Fibroblast of lung (primary cell): ENCODE data around the gene TP73. TPM values are rescaled to one million over a fixed set of nuclear protein-coding genes. Genes with fewer than 3 reads are reported as not detected.

Experiments used
- DNase-seq, 2 donors: peaks; one replicate each; pipeline versions ENCODE4 v3.0.0 to v3.0.0-alpha.2; 2010; ENCODE audit warnings: low read depth in 2 of 2
- H2AFZ ChIP-seq: 2 replicates; pipeline ENCODE4 v1.5.1; 2012; ENCODE audit warnings: low read length, control low read depth, inconsistent platforms
- H3K27ac ChIP-seq: 2 replicates; pipeline ENCODE4 v1.5.1; 2011; ENCODE audit warnings: low read length, control low read depth; ENCODE audit not compliant: insufficient read depth
- H3K27me3 ChIP-seq: 2 replicates; pipeline ENCODE4 v1.5.1; 2011; ENCODE audit warnings: mild to moderate bottlenecking, low read length; ENCODE audit not compliant: control insufficient read depth, insufficient read depth
- H3K36me3 ChIP-seq: 2 replicates; pipeline ENCODE4 v1.5.1; 2011; ENCODE audit warnings: low read length; ENCODE audit not compliant: control insufficient read depth, insufficient read depth
- H3K4me1 ChIP-seq: 2 replicates; pipeline ENCODE4 v1.5.1; 2011; ENCODE audit warnings: low read length; ENCODE audit not compliant: control insufficient read depth, insufficient read depth; ENCODE audit errors: extremely low read depth
- H3K4me2 ChIP-seq: 2 replicates; pipeline ENCODE4 v1.5.1; 2011; ENCODE audit warnings: low read length, control low read depth; ENCODE audit not compliant: insufficient read depth; ENCODE audit errors: extremely low read depth
- H3K4me3 ChIP-seq, 4 experiments: fragments of 200-600 bp in 1 of 4; sonication (generic) in 1 of 4; replicated peaks in 1 of 4; 2 replicates each; pipeline ENCODE4 v1.5.1; 2011 to 2016; ENCODE audit warnings: low read length in 4 of 4, low read depth in 3 of 4, mild to moderate bottlenecking in 3 of 4, control low read depth in 2 of 4, inconsistent platforms in 1 of 4, mixed read lengths in 1 of 4; ENCODE audit not compliant: insufficient read depth in 1 of 4; ENCODE audit errors: control extremely low read depth in 1 of 4
- H3K79me2 ChIP-seq: 2 replicates; pipeline ENCODE4 v1.5.1; 2012; ENCODE audit warnings: mild to moderate bottlenecking, low read length, inconsistent platforms; ENCODE audit not compliant: control insufficient read depth, insufficient read depth
- H3K9ac ChIP-seq: 2 replicates; pipeline ENCODE4 v1.5.1; 2011; ENCODE audit warnings: mild to moderate bottlenecking, low read length, control low read depth; ENCODE audit not compliant: insufficient read depth
- H3K9me3 ChIP-seq: 2 replicates; pipeline ENCODE4 v1.5.1; 2012; ENCODE audit warnings: low read depth, low read length; ENCODE audit not compliant: control insufficient read depth, insufficient read depth
- H4K20me1 ChIP-seq: 2 replicates; pipeline ENCODE4 v1.5.1; 2011; ENCODE audit warnings: low read length; ENCODE audit not compliant: control insufficient read depth, insufficient read depth; ENCODE audit errors: extremely low read depth
- EZH2 ChIP-seq: IDR thresholded peaks from 2 replicates; pipeline ENCODE4 v1.5.1; 2012; ENCODE audit warnings: low read length, control low read depth, mild to moderate bottlenecking; ENCODE audit errors: missing control alignments
- polyA plus RNA-seq, 2 donors: library from polyadenylated mRNA; depleted of rRNA in 1 of 2; stranded (reverse) in 1 of 2; unstranded in 1 of 2; fragments of >200 nt; gene quantifications; 2 replicates each; pipeline ENCODE4 v1.2.1, GENCODE V29; 2011 to 2012; ENCODE audit warnings: missing spikeins in 1 of 2
- total RNA-seq: library from RNA; depleted of rRNA; stranded (reverse); fragments of >200 nt; gene quantifications from 2 replicates; pipeline ENCODE4 v1.2.1, GENCODE V29; 2014
- TF ChIP-seq, protein P1 (sequence below), 2 donors: IDR thresholded peaks in 1 of 2; conservative IDR thresholded peaks in 1 of 2; 1 replicate in 1 of 2; 2 replicates in 1 of 2; pipeline ENCODE4 v1.5.1; 2011 to 2012; ENCODE audit warnings: low read length in 2 of 2, control low read depth in 1 of 2, inconsistent platforms in 1 of 2, low read depth in 1 of 2, mild to moderate bottlenecking in 1 of 2

Gene TP73
- total and polyA plus RNA-seq, 2 donors (not counting 1 experiment from before 2014, with no cell fraction given), result not detected

DNA sequence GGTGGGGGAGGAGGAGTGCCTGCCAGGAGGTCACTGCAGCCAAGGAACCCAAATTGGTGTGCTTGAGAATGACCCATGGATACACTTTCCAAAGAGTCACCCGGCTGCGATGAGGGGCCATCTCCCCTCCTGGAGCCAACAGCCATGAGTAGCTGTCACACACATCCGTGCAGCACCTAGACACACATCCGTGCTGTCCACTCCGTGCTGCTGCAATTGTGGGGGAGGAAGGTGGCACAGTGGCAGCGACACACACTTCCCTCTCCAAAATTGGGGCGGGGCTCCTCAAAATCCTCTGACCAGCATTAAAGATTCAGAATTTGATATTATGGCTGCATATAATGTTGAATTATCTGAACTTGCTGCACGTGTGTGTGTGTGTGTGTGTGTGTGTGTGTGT, 15.8 kb downstream of the TP73 start:
- Histone ChIP-seq H3K4me3 (no peak overlapping the region), H3K4me2 (no peak overlapping the region), H3K27me3 (no peaks in the 10 kb centered on the region), H4K20me1 (no peaks in the 10 kb centered on the region), H3K9me3 (no peaks in the 10 kb centered on the region), H3K4me1 (no peaks in the 10 kb centered on the region), H3K9ac (no peak overlapping the region), H3K27ac (no peak overlapping the region), H3K36me3 (no peaks in the 10 kb centered on the region), H3K79me2 (no peaks in the 10 kb centered on the region), H2AFZ (no peak overlapping the region)
- no peak for TF ChIP-seq EZH2
- TF ChIP-seq, protein P1, sequence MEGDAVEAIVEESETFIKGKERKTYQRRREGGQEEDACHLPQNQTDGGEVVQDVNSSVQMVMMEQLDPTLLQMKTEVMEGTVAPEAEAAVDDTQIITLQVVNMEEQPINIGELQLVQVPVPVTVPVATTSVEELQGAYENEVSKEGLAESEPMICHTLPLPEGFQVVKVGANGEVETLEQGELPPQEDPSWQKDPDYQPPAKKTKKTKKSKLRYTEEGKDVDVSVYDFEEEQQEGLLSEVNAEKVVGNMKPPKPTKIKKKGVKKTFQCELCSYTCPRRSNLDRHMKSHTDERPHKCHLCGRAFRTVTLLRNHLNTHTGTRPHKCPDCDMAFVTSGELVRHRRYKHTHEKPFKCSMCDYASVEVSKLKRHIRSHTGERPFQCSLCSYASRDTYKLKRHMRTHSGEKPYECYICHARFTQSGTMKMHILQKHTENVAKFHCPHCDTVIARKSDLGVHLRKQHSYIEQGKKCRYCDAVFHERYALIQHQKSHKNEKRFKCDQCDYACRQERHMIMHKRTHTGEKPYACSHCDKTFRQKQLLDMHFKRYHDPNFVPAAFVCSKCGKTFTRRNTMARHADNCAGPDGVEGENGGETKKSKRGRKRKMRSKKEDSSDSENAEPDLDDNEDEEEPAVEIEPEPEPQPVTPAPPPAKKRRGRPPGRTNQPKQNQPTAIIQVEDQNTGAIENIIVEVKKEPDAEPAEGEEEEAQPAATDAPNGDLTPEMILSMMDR (conservative IDR thresholded peaks at IDR 0.05 in 1 of 2, IDR thresholded peaks at IDR 0.05 in 1 of 2; ENCODE audit: low read depth in 1 of 2, low read length in 2 of 2), result no peak
- no peak for DNase-seq

DNA sequence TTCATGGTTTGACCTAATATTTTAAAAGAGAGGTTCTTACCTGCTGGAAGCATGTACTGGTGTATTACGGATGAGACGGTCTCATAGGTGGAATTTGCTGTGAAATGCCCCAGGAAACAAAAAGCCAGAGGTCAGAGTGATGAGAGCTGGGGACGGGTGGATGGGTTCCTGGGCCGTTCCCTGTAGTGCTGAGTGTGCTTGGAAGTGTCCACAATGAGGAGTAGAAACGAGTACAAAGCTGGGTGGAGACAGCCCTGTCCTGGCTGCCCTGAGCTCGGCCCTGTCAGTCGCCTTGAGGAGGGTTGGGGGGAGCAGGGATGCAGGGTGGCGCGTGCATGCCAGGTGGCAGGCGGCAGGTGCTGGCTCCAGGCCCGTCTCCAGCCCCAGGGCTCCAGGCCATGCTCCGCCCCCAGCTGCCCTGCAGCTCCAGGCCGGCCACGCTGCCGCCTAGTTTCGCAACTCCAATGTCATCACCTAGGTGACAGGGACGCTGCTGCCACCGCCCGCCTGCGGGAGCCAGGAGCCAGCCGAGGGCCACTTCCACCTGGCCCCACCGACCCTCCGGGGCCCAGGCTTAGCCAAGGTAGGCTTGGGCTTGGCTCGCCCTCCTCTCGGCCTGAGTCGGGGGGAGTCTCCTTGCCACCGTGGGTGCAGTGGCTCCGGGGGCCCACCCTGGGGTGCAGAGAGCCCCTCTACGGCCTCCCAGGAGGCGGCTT, 16.4 kb downstream of the TP73 start:
- H3K4me2 ChIP-seq, result no peak overlapping the region
- no peak overlapping the region for H3K9ac ChIP-seq
- no peak overlapping the region for H3K27ac ChIP-seq
- no peaks in the 10 kb centered on the region for H3K36me3 ChIP-seq
- no peaks in the 10 kb centered on the region for H3K79me2 ChIP-seq
- H3K9me3 ChIP-seq, result no peaks in the 10 kb centered on the region
- H4K20me1 ChIP-seq, result no peaks in the 10 kb centered on the region
- no peaks in the 10 kb centered on the region for H3K4me1 ChIP-seq
- no peak for TF ChIP-seq EZH2
- TF ChIP-seq, protein P1 (conservative IDR thresholded peaks at IDR 0.05 in 1 of 2, IDR thresholded peaks at IDR 0.05 in 1 of 2; ENCODE audit: low read depth in 1 of 2, low read length in 2 of 2), result no peak
- no peak overlapping the region for H3K4me3 ChIP-seq
- H3K27me3 ChIP-seq, result no peaks in the 10 kb centered on the region
- H2AFZ ChIP-seq, result no peak overlapping the region
- DNase-seq, result peak in 1 of 2 donors; percentile 15

DNA sequence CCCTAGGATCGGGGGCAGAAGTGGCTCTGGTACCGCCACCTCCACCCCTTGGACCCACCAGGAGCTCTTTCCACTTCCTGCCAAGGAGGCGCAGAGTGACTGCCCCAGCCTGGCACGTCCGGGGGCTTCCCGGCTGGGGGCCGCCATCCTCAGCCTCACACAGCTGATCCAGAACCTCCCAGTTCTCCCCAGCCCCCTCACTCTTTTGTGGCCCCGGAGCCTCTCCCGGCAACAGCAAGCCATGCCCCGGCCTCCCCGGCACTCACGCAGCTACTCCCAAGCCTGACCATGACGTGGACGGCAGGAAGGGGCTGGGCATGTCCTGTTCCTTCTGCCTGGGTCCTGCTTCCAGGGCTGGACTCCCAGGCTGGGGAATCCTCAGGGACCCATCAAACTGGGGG, 17.1 kb downstream of the TP73 start:
- H3K9me3 ChIP-seq, result no peaks in the 10 kb centered on the region
- no peak for DNase-seq
- no peaks in the 10 kb centered on the region for H3K27me3 ChIP-seq
- H3K4me3 ChIP-seq, result no peak overlapping the region
- no peaks in the 10 kb centered on the region for H3K4me1 ChIP-seq
- H3K27ac ChIP-seq, result no peak overlapping the region
- no peak overlapping the region for H3K9ac ChIP-seq
- no peaks in the 10 kb centered on the region for H3K79me2 ChIP-seq
- TF ChIP-seq, protein P1 (conservative IDR thresholded peaks at IDR 0.05 in 1 of 2, IDR thresholded peaks at IDR 0.05 in 1 of 2; ENCODE audit: low read depth in 1 of 2, low read length in 2 of 2), result no peak
- TF ChIP-seq EZH2, result no peak
- H3K36me3 ChIP-seq, result no peaks in the 10 kb centered on the region
- H3K4me2 ChIP-seq, result no peak overlapping the region
- H4K20me1 ChIP-seq, result no peaks in the 10 kb centered on the region
- H2AFZ ChIP-seq, result no peak overlapping the region
